Ishikawa (cell line): ENCODE results near the gene NCOA1.

Experiments
- EP300 ChIP-seq: IDR thresholded peaks from 2 replicates; pipeline ENCODE4 v1.6.1; 2012; ENCODE audit warnings: borderline replicate concordance
- RAD21 ChIP-seq: IDR thresholded peaks from 2 replicates; pipeline ENCODE4 v1.6.1; 2012; ENCODE audit warnings: low read depth
- TF ChIP-seq, protein P1 (sequence below): IDR thresholded peaks from 2 replicates; pipeline ENCODE4 v1.6.1; 2012

DNA sequence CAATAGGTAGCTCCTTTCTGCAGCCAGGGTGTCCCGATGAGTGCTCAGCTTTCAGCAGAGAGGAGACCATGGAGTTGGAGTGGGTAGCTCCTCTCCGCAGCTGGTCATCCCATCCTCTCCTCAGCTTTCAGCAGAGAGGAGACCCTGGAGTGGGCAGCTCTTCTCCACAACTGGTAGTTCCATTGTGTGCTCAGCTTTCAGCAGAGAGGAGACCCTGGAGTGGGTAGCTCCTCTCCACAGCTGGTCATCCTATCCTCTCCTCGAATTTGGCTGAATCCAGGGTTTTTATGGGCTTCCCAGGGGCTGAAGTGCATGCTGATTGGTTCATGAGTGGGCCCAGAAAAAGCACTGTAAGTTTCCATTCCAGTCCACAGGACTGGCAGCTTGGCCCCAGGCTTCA lies 75.2 kb downstream of the NCOA1 start:
- TF ChIP-seq RAD21 (no peak), EP300 (no peak)
- TF ChIP-seq, protein P1, sequence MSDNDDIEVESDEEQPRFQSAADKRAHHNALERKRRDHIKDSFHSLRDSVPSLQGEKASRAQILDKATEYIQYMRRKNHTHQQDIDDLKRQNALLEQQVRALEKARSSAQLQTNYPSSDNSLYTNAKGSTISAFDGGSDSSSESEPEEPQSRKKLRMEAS = no peak
